Stomach (tissue), 4 donors: Measurements from ENCODE around the gene DGLUCY.

ENCODE experiments used
- CTCF ChIP-seq, 7 experiments: fragments of 450-650 bp in 4 of 7; fragments of 200-600 bp in 3 of 7; sonication (generic) in 3 of 7; IDR thresholded peaks; one replicate each; pipeline ENCODE4 v1.5.1; 2016 to 2019; ENCODE audit warnings: antibody characterized with exemption in 7 of 7, control low read depth in 2 of 7, mild to moderate bottlenecking in 1 of 7
- POLR2AphosphoS5 ChIP-seq, 3 donors: sonication (generic); formaldehyde crosslinking; IDR thresholded peaks; one replicate each; pipeline ENCODE4 v1.6.1; 2016; ENCODE audit warnings: antibody characterized with exemption in 3 of 3

- TF ChIP-seq CTCF (IDR thresholded peaks at IDR 0.05) (no peak), POLR2AphosphoS5 (IDR thresholded peaks at IDR 0.05) (no peak)
Observed at GRCh38 chr14:91227183-91227628, 113.3 kb downstream of the DGLUCY start.
